Colonic mucosa (tissue), 4 donors: ENCODE results near the gene SPTLC3. TPM values are rescaled to one million over a fixed set of nuclear protein-coding genes. Genes with fewer than 3 reads are reported as not detected.

Source experiments
- DNase-seq: peaks from one replicate; pipeline ENCODE4 v3.0.0-alpha.2; 2020
- H3K27ac ChIP-seq: fragments of 200-600 bp; one replicate; pipeline ENCODE4 v1.8.0; 2021
- H3K27me3 ChIP-seq: fragments of 200-600 bp; one replicate; pipeline ENCODE4 v1.8.0; 2021
- H3K36me3 ChIP-seq: fragments of 200-600 bp; one replicate; pipeline ENCODE4 v1.8.0; 2021
- H3K4me1 ChIP-seq: fragments of 200-600 bp; one replicate; pipeline ENCODE4 v1.8.0; 2021; ENCODE audit warnings: mild to moderate bottlenecking
- H3K4me3 ChIP-seq: fragments of 200-600 bp; one replicate; pipeline ENCODE4 v1.8.0; 2021
- H3K9ac ChIP-seq, 2 donors: one replicate each; pipeline ENCODE4 v1.7.0; 2013; ENCODE audit warnings: control low read depth in 2 of 2, low read depth in 2 of 2, low read length in 2 of 2
- H3K9me3 ChIP-seq: fragments of 200-600 bp; one replicate; pipeline ENCODE4 v1.8.0; 2021
- intact Hi-C: fragments of 100-400 bp; cut with DNase I; formaldehyde crosslinking; loops from one replicate; pipeline ENCODE4 v1.14.1; 2022
- total RNA-seq, 2 donors: library from RNA; stranded (reverse); fragmentation: NEBNext Ultra II Directional in 1 of 2; extraction: Animal tissue kit (Norgen Biotek cat#: 25700) in 1 of 2; gene quantifications; one replicate each; pipeline ENCODE4 v1.2.1, GENCODE V29; 2021
- TF ChIP-seq, protein P1 (sequence below): fragments of 200-600 bp; IDR thresholded peaks from one replicate; pipeline ENCODE4 v1.8.0; 2022; ENCODE audit warnings: antibody characterized with exemption, mild to moderate bottlenecking
- donor health status: healthy.
- donor health status: DM: no; HTN: no; CAD: no.
- donor health status: DM: no; HTN: no; CAD: no.

Gene SPTLC3
- total RNA-seq, 2 donors from 2014 or later, result 7.0 to 12.5 TPM

DNA sequence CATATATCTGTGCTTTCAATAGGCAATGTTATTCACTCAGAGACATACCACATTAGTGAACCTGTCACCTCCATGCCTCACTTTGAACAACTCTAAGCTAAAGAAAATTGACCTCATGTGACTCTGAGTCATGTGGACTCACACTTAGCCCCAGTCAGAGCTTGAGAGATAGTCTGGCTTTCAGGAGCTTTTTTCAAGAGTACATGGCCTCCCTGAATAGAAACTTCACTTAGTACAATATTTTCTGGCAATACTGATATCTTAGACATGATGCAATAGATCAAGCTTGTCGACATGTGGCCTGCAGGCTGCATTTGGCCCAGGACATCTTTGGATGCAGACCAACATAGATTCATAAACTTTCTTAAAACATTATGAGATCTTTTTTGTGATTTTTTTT lies 8.5 kb downstream of the SPTLC3 start:
- Histone ChIP-seq H3K36me3 (no peaks in the 10 kb centered on the region), H3K27me3 (no peaks in the 10 kb centered on the region), H3K4me3 (no peak overlapping the region), H3K9ac (no peak overlapping the region), H3K4me1 (no peaks in the 10 kb centered on the region), H3K9me3 (no peaks in the 10 kb centered on the region), H3K27ac (no peak overlapping the region)
- no peak for DNase-seq
- TF ChIP-seq, protein P1, sequence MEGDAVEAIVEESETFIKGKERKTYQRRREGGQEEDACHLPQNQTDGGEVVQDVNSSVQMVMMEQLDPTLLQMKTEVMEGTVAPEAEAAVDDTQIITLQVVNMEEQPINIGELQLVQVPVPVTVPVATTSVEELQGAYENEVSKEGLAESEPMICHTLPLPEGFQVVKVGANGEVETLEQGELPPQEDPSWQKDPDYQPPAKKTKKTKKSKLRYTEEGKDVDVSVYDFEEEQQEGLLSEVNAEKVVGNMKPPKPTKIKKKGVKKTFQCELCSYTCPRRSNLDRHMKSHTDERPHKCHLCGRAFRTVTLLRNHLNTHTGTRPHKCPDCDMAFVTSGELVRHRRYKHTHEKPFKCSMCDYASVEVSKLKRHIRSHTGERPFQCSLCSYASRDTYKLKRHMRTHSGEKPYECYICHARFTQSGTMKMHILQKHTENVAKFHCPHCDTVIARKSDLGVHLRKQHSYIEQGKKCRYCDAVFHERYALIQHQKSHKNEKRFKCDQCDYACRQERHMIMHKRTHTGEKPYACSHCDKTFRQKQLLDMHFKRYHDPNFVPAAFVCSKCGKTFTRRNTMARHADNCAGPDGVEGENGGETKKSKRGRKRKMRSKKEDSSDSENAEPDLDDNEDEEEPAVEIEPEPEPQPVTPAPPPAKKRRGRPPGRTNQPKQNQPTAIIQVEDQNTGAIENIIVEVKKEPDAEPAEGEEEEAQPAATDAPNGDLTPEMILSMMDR, result no peak
- intact Hi-C loops, result loop anchor here (10.0 kb wide), 1 partner anchor 78 kb away; no protein-coding TSS in a partner anchor

DNA sequence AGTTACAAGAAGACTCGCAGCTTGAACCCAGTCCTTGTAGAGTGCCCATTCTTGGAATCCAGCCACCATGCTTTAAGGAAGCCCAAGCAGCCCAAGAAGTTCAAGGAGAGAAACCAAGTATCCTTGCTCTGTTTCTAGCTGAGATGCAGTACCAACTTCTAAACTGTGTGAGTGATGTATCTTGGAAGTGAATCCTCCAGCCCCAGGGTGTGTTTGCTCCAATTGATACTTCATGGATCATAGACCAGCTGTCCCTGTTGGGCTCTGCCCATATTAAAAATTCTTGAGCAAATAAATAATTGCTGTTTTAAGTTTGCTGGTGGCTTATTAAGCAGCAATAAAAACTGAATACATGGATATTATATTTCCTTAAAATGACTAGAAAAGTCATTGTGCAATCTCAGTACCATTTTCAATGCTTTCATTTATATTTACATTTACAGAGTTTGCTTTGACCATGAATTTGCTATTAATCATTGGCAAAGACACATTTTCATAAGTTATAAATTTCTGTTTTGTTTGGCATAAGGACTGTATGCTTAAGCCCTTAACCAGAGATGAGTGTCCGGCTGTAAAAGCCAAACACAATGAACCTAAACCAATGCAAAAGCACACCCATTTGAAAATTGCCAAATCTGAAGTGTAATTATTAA lies 9.2 kb downstream of the SPTLC3 start:
- no peak overlapping the region for H3K4me3 ChIP-seq
- no peak overlapping the region for H3K9ac ChIP-seq
- TF ChIP-seq, protein P1, result no peak
- DNase-seq, result no peak
- no peaks in the 10 kb centered on the region for H3K4me1 ChIP-seq
- intact Hi-C loops, result loop anchor here (10.0 kb wide), 1 partner anchor 77 kb away; no protein-coding TSS in a partner anchor
- no peak overlapping the region for H3K27ac ChIP-seq
- no peaks in the 10 kb centered on the region for H3K27me3 ChIP-seq
- H3K9me3 ChIP-seq, result no peaks in the 10 kb centered on the region
- H3K36me3 ChIP-seq, result no peaks in the 10 kb centered on the region

DNA sequence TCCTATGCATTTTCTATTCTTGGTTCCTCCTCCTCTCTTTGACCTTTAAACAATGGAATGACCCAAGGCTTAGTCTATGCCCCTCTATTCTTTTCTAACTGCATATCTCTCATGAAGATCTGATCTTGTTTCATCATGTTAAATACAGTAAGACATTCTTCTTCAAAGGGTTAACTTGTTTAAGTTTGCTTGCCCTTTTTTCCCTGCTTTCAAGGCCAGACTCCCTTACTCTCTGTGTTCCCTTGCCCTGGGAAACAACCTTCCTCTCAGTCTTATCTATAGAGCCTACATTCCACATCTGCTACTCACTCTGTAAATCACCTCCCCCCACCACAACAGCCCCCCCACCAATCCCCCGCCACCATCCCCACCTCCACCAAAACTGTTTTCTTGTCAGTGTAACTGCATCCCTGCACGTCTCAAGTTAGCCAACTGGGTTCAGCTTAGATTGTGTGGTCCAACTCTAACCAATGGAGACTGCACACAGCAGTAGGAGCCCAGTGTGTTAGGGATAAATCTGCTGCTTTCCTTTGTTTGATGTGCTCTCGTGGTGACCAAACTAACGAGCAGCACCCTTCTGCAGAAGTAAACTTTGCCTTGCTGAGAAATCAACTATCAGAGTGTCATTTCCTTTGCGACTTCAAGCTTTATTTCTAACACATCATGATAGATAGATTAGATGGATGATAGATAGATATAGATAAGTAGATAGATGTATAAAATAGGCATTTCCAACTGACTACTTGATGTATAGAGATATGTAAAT lies 12.6 kb downstream of the SPTLC3 start:
- H3K4me1 ChIP-seq, result no peaks in the 10 kb centered on the region
- no peaks in the 10 kb centered on the region for H3K27me3 ChIP-seq
- no peak overlapping the region for H3K27ac ChIP-seq
- TF ChIP-seq, protein P1, result no peak
- no peaks in the 10 kb centered on the region for H3K36me3 ChIP-seq
- no peak overlapping the region for H3K9ac ChIP-seq
- no peak overlapping the region for H3K4me3 ChIP-seq
- intact Hi-C loops, result no loop called here
- DNase-seq, result no peak
- no peaks in the 10 kb centered on the region for H3K9me3 ChIP-seq

DNA sequence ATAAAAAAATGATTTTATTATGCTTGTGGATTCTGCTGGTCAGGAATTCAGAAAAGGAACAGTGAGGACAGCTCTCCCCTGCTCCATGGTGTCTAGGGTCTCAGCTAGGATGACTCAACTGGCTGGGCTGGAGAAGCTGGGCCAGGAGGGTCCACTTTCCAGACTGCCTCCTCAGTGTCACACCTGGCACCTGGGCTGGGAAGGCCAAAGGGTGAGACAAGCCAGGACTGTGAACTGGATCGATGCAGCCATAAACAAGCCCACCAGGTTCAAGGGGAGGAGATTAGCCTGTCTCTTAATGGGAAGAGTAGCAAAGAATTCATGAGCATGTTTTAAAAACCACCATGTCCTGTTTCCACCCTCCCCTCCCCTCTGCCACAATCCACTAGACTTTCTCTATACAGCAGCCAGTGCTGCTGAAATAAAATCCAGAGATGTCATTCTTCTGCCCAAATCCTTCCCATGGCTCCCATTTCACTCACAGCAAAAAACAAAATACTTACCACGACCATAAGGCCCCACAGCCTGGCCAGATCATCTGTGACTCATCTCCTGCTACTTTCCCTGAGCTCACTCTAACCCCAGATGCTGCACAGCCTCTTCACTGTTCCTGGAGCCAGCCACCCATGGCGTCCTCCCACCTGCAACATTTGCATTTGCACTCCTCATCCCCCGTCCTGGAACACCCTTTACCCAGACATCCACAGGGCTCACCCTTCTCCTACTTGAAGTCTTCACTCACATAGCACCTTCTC lies 13.8 kb downstream of the SPTLC3 start:
- TF ChIP-seq, protein P1, result no peak
- no peak overlapping the region for H3K4me3 ChIP-seq
- H3K36me3 ChIP-seq, result no peaks in the 10 kb centered on the region
- DNase-seq, result no peak
- intact Hi-C loops, result no loop called here
- H3K9me3 ChIP-seq, result no peaks in the 10 kb centered on the region
- H3K27me3 ChIP-seq, result no peaks in the 10 kb centered on the region
- no peaks in the 10 kb centered on the region for H3K4me1 ChIP-seq
- H3K9ac ChIP-seq, result no peak overlapping the region
- no peak overlapping the region for H3K27ac ChIP-seq

DNA sequence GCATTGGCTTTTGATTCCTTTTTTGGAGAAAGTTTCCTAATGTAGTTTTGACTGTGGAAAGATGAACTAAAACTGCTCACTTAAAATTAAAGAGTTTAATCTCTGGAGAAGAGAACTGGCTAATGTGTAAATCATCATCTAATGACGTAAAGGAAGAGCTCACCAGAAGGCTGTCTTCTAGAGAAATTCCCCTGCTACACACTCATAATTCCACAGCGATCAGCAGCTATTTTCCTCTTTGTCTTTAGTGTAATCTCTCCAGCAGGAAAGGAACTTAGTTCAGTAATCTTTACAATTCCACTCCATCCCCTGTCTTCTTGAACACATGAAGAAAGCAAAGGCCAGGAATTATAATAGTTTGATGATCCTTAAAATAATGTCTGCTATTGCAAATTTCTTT lies 15.8 kb downstream of the SPTLC3 start:
- Histone ChIP-seq H3K27me3 (no peaks in the 10 kb centered on the region), H3K36me3 (no peaks in the 10 kb centered on the region), H3K27ac (no peak overlapping the region), H3K4me3 (no peak overlapping the region), H3K4me1 (no peaks in the 10 kb centered on the region), H3K9me3 (no peaks in the 10 kb centered on the region), H3K9ac (no peak overlapping the region)
- no peak for DNase-seq
- intact Hi-C loops, result no loop called here
- TF ChIP-seq, protein P1, result no peak
